Measurements from ENCODE around the gene SP5.
"Not testable (repeated sequence)": the region's sequence is repeated elsewhere in the genome, so short reads cannot be mapped to it uniquely, and the experiment has no call there.

The SP5 gene

GRCh38 chr2:170711774-170712652 lies 3.1 kb upstream of the SP5 start:
- DNase-seq: peak in 1 of 5 experiments; percentile 28

DNA sequence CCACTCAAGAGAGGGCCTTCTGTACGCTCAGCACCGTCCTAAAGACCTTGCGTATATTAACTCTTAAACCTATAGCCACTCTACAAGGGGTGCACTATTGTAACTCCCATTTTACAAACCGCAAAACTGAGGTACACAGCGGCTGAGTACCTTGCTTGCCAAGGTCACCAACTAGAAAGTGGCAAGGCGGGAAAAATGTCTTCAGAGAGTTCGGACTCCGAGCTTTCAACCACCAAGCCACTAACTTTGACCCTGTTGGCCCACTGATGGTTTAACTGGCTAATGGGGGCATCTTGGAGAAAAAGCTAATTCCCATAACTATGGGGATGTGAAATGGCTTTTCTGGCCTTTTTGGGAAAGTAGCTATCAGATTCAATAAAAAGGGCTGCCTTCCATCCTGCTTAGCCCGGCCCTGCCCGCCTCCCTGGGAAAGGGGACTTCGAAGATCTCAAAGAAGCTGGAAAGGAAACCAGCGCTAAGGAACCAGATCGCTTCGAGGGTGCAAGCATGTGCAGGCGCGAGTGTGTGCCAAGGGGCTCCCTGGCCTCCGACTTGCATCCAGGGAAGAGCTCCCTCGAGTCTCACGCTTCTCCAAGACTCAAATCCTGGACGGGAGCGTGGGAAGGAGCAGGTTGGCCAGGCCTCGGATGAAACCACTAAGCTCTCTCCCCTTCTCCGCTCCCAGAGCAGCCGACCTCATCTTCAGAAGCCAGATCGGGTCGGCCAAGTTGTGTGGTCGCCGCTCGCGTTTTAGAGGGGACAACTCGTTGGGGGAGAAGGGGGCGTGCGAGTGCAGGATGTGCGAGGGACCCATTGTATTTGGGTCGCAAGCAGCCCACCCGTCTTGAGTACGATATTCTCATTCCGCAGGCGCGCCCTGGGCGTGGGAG lies 2.2 kb upstream of the SP5 start:
- no peak for DNase-seq

DNA sequence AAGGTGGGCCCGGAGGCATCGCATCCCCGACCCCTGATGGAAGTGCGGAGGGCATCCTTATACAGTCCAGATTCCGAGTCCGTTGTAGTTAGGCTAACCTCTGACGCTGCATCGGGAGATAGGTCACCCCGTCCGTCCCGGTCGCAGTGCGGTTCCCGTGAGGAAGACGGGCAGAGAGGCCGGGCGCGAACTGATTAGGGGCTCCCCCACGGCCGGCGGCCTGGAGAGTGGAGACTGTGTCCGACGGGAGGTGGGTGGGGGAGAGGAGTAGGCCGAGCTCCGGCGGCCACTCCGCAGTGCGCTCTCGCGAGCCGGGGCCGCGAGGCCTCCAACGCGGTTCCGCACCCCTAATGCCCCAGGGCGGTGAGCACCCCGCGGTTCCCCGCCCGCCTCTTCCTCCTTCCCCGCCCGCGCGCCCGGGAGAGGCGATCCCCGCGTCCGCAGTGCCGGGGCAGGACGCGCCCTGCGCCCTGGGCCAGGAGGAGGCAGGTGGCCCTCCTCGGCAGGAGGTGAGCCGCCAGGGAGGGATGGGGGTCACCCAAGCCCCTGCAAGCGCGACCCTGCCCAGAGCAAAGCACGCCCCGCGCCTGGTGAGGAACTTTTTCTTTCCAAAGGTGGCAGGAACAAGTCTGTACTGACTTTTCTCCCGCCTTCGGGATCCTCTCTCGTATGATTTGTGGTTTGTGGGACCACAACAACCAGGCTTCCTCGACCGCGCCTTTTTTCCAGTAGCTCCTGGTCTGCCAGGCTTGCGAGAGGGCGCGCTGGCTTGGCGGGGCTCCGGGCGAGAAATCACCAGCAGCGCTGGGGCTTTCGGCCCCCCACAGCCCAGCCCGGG lies 1.4 kb upstream of the SP5 start:
- peak in 1 of 5 experiments; percentile 21 for DNase-seq

GRCh38 chr2:170714381-170715061 lies 616 bp upstream of the SP5 start:
- DNase-seq: peak in 1 of 5 experiments; percentile 35

DNA sequence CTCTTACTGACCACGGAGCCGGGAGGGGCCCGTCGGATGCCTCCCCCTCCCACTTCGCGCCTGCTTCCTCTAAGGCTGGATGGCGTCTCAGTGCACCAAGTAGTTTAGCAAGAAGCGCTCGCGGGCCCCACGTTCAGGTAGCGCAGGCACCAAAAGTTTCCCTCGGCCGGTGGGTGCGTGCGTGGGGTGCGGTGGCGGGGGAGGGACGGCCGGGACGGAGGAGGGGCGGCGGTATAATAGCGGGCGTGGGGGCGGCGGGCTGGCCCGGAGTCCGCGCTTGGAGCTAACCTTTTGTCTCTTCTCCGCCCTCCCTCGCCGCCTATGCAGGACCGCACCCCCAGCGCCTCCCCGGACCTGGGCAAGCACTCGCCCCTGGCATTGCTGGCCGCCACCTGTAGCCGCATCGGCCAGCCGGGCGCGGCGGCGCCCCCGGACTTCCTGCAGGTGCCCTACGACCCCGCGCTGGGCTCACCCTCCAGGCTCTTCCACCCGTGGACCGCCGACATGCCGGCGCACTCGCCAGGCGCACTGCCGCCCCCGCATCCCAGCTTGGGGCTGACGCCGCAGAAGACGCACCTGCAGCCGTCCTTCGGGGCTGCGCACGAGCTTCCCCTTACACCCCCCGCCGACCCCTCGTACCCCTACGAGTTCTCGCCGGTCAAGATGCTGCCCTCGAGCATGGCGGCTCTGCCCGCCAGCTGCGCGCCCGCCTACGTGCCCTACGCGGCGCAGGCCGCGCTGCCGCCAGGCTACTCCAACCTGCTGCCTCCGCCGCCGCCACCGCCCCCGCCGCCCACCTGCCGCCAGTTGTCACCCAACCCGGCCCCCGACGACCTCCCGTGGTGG lies 1.0 kb downstream of the SP5 start:
- DNase-seq: peak in 1 of 5 experiments; percentile 24

DNA sequence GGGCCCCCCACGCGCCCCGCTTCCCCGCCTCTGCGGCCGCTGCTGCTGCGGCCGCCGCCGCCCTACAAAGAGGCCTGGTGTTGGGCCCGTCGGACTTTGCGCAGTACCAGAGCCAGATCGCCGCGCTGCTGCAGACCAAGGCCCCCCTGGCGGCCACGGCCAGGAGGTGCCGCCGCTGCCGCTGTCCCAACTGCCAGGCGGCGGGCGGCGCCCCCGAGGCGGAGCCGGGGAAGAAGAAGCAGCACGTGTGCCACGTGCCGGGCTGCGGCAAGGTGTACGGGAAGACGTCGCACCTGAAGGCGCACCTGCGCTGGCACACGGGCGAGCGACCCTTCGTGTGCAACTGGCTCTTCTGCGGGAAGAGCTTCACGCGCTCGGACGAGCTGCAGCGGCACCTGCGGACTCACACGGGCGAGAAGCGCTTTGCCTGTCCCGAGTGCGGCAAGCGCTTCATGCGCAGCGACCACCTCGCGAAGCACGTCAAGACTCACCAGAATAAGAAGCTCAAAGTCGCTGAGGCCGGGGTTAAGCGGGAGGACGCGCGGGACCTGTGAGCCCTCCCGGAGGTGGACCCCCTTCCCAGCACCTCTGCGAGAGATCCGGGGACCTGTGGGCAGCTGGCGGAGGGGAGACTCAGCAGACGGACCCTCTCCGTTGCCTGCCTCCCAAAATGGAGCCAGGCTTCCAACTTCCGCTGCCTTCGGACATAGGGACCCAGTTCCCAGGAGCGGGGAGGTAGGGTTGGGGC lies 1.9 kb downstream of the SP5 start:
- peak in 1 of 5 experiments; percentile 68 for DNase-seq

DNA sequence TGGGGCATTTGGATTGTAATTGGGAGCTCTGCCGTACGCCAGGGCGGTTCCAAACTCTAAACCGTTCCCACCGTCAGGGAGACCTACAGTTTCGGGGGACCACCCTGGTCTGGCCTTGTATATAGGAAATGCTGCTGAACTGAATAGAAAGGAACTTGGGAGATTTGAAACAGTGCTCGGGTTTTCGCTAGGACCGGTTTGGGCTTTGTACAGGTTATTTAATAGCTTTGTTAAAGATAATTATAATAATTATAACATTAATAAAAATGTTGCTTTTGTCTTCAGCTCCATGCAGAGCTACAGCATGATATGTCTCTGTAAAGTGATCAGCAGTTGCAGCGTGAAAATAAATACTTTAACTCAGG lies 2.4 kb downstream of the SP5 start:
- DNase-seq: no peak

DNA sequence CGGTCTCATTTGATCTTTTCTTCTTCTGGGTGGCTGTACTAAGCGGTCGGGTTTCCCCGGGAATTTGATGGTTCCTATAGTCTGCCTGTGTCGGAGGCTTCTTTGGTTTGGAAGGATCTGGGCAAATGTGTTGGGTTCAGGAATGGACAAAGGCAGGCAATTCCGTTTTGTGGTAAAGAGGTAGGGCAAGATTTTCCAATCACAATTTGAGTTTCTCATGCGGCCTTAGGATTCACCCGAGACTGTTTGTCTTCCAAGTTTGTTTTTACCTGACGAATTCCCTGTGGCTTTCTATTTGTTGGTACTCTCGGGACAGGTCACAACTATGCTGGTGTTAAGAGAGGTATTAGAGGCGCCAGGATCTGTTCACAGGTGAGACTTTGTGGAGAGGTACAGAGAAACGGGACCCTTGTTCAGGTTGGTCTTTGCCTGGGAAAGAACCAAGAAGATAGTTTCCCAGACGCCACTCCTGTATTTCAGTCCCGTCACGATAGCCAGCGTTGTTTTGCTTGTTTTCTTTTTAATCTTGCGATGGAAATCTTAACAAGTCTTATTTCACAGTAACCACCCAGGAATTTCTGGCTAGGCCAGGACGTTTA lies 3.0 kb downstream of the SP5 start:
- no peak for DNase-seq

- DNase-seq: no peak
These were observed 4.7 kb downstream of the SP5 start for GRCh38 chr2:170719810-170720209.

DNA sequence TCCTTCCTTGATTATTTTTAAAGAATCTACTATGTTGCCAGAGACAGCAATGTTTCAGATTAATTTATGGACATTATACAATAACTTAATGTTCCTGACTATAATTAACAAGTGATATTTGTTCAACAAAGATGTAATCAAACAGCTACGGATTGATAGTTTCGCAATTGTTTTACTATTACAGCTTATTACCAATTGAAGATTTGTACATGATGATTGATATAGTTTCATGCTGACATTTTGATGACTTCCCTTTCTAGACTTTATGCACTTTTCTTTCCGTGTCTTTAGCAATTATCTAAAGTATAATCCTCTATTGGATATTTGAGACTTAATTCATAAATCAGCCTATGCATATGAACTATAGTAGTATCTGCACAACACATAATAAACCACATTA lies 6.5 kb downstream of the SP5 start:
- DNase-seq: no peak

DNA sequence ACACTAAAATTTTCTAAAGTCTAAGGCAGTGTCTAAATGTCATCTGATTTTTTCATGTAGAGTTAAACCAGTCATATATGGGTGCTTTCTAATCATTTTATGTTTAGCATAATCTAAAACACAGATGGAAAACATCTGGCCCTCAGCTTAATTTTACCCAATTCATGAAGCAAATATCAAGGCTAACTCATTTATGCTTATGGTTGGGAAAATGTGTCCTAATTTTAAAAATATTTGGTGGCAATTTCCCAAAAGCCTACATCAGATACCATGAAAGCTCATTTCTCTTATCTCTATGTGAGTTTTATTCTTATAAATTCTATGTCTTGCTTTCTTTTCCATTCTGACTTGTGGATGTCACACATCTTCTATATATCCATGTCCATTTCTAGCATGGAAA lies 7.2 kb downstream of the SP5 start:
- no peak for DNase-seq

DNA sequence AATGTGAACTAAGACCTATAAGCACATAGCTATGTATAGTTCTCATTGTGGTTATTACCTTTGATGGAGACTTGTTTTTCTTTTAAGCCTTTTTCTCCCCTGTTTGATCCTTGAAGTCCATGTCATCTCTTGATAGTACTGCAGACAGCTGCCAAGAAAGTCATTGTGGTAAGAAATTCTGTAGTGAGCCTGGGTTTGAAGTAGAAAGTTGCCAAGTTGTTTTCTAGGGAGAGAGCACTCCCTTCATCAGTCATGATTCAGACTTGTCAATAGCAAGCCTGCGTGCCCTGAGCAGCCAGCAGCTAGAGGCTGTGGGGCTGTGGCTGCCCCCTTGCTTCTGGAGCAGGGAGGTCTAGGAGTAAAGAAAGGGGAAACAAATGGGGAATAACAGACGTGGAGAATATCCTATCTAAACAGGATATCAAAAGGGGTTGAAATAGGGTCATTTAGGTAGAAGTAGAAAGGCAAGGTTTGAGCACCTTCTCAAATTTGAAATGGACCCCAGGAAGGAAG lies 8.4 kb downstream of the SP5 start:
- DNase-seq: no peak

DNA sequence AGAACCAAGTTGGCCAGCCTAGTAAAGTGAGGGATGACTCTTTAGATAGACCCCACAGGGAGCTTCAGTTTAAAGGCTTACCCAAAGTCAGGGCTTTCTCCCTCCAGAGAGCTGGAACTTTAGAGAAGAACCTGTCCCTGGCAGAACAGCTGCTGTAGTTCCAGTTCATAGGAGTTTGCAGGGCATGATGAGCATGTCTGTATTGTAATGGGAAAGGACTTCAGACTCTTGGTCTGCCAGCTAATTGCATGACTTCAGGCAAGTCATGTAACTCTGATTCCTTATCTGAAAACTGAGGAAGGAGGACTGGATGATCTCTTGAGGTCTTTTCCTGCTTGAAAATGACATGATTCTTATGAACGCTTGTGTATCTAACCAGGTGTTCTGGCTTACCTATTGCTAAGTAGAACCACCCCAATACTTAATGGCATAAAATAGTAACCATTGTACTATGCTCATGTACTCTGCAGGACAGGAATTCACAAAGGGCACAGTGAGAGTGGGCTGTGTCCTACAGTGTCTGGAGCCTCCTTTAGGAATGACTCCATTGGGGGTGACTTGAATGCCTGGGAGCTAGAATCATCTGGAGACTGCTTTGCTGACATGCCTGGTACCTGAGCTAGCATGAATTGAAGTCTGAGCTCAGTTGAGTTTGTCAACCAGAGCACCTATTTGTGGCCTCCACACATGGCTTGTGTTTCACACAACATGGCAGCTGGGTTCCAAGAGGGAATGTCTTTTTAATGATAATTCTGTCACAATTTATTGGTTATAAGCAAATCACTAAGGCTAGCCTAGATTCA lies 18.9 kb downstream of the SP5 start:
- no peak for DNase-seq

- not testable (repeated sequence) for DNase-seq
These were observed 19.5 kb downstream of the SP5 start for GRCh38 chr2:170734601-170735000.

DNA sequence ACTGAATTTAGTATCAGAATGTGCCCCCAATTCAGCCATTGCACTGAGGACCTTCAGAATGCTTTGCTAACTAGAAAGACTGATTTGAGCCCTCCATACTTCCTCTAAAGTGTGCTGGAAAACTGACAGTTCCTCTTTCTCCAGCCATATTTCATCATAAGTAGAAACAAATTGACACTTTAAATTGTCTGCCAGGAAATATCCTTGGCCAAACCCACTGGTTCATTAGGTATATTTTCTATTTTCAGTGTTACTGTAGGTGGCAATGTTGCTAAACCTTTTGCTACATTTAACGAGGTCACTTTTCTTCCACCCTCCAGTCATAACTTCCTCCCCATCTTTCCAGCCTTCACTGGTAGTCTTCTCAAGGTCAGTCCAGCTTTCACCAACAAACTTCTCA lies 21.5 kb downstream of the SP5 start:
- DNase-seq: no peak

DNA sequence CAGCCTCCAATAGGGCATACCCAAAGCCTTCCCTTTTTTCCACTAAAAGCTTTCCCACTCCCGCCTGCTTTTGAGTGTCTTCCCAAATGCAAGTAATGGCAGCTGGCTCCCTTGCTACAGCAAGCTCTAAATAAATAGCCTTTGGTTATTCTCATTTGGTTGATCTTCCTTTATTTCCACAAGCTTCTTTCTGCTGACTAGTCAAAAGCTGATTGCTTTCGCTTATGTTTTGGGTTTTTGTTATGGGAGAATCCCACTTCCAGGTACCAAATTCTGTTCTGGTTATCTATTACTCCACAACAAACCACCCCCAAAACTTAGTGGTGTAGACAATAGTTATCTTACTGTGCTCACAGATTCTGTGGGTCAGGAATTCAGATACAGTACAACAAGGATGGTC lies 22.3 kb downstream of the SP5 start:
- DNase-seq: no peak

DNA sequence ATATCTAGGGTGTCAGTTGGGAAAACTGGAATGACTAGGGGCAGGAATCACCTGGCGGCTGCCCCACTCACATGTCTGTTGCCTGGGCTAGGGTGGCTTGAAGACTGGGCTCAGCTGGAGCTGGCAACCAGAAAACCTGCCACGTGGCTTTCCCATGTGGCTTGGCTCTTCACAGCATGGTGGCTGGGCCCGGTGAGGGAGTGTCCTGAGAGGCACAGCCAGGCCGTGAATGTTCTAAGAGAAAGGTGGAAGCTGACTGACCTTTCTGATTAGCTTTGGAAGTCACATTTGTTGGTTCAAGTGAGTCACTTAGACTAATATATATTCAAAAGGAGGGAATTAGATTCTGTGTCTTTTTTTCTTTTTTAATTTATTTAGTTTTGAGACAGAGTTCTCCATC lies 22.7 kb downstream of the SP5 start:
- DNase-seq: no peak

DNA sequence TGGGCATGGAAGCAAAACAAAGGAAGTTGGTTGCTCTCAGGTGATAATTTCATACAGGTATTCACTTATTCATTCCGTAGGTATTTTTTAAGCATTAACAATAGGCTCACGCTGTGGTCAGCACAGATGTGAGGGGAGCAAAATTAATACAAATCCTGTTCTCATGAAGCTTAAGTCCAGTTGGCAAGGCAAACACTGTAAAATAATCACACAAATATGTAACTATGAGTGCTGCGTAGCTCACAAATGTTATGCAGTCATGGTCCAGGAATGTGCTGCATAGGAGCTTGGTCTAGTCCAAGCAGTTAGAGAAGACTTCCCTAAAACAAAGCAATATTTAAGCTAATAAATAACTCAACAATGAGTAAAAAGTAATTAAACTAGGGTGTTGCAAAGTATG lies 23.9 kb downstream of the SP5 start:
- no peak for DNase-seq

DNA sequence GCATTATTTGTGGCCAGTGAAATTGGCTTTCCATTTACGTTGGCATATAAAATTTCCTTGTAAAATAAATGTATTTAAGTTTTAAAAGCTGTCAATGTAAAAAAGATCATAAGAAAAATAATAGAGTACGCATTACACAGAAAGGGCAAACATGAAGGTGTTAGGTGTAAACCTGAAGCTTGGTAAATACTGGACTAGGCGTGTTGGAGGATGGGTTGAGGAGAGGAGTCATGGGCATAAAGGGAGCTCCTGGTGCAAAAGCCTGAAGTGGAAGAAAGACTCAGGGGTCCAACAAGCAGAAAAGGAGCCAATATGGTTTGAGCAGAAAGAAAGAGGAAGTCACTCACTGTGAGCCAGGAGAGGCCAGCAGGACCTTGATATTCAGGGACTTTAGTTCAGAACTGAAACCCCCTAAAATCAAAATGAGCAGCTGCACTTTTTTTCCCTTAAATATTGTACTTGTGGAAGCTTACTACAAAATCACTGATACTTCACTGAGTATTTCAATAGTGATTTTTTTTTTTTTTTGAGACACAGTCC lies 24.4 kb downstream of the SP5 start:
- DNase-seq: no peak

Measured in T-helper 2 cell (primary cell).